Measurements from ENCODE around the gene CEP152.

CEP152 gene

GRCh38 chr15:48842501-48842900 is 31.6 kb upstream of the CEP152 start:
- H3K9me2 ChIP-seq (replicated peaks; ENCODE audit: insufficient read depth, low read length): no peaks in the 10 kb centered on the region
- DNase-seq: no peak
- no peaks in the 10 kb centered on the region for H3K79me2 ChIP-seq (ENCODE audit: low read length)
- H3K4me2 ChIP-seq (ENCODE audit: low read depth, low read length): no peak overlapping the region
- H3K27ac ChIP-seq (ENCODE audit: low read length): no peak overlapping the region
- no peak for TF ChIP-seq CTCF (IDR thresholded peaks at IDR 0.05; ENCODE audit: low read length)
- TF ChIP-seq EZH2phosphoT487 (IDR thresholded peaks at IDR 0.05; ENCODE audit: low read length): no peak
- TF ChIP-seq EZH2 (optimal IDR thresholded peaks at IDR 0.05; ENCODE audit: low read depth, low read length): no peak
- H3K4me3 ChIP-seq (ENCODE audit: low read length): no peak overlapping the region
- H2AFZ ChIP-seq (ENCODE audit: low read length): no peak overlapping the region
- no peaks in the 10 kb centered on the region for H3K36me3 ChIP-seq (replicated peaks; ENCODE audit: insufficient read depth, low read length)
- no peak overlapping the region for H3K9ac ChIP-seq (ENCODE audit: low read length)
- H3K4me1 ChIP-seq (ENCODE audit: low read length): no peaks in the 10 kb centered on the region
- H3F3A ChIP-seq (ENCODE audit: insufficient read depth, low read length): no peaks in the 10 kb centered on the region
- no peaks in the 10 kb centered on the region for H3K27me3 ChIP-seq (replicated peaks; ENCODE audit: insufficient read depth, low read length)
- H4K20me1 ChIP-seq (ENCODE audit: insufficient read depth, low read length): no peaks in the 10 kb centered on the region
- H3K9me3 ChIP-seq (replicated peaks; ENCODE audit: insufficient read depth, low read length): no peaks in the 10 kb centered on the region

DNA sequence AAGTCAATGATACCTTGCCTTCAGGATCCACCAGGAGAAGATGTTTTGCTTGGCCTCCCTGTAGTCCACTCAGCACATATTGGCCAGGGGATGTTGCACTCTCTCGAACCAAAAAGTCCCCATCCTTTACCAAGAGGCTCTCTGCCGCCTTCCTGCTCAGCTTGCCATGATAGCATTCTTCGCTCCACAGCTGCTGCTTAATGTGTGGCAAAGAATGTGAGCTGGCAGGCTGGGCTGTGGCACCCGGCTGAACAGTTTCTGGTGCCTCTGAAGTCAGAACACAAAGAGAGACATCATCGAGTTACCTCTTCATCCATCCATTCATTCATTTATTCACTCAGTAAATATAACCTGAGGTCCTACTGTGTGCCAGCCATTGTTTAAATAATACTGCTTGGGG is 23.9 kb upstream of the CEP152 start:
- Histone ChIP-seq H3K9ac (ENCODE audit: low read length) (no peak overlapping the region), H3K9me2 (replicated peaks; ENCODE audit: insufficient read depth, low read length) (no peaks in the 10 kb centered on the region), H4K20me1 (ENCODE audit: insufficient read depth, low read length) (no peaks in the 10 kb centered on the region), H3K27me3 (replicated peaks; ENCODE audit: insufficient read depth, low read length) (no peaks in the 10 kb centered on the region), H3K79me2 (ENCODE audit: low read length) (no peaks in the 10 kb centered on the region), H2AFZ (ENCODE audit: low read length) (no peak overlapping the region), H3K27ac (ENCODE audit: low read length) (no peak overlapping the region), H3K4me1 (ENCODE audit: low read length) (no peaks in the 10 kb centered on the region), H3K9me3 (replicated peaks; ENCODE audit: insufficient read depth, low read length) (no peaks in the 10 kb centered on the region), H3K4me2 (ENCODE audit: low read depth, low read length) (no peak overlapping the region), H3K36me3 (replicated peaks; ENCODE audit: insufficient read depth, low read length) (no peaks in the 10 kb centered on the region), H3F3A (ENCODE audit: insufficient read depth, low read length) (no peaks in the 10 kb centered on the region), H3K4me3 (ENCODE audit: low read length) (no peak overlapping the region)
- no peak for TF ChIP-seq CTCF (IDR thresholded peaks at IDR 0.05; ENCODE audit: low read length)
- TF ChIP-seq EZH2 (optimal IDR thresholded peaks at IDR 0.05; ENCODE audit: low read depth, low read length): no peak
- no peak for TF ChIP-seq EZH2phosphoT487 (IDR thresholded peaks at IDR 0.05; ENCODE audit: low read length)
- DNase-seq: no peak

- Histone ChIP-seq H3K9me3 (replicated peaks; ENCODE audit: insufficient read depth, low read length) (no peaks in the 10 kb centered on the region), H3K4me1 (ENCODE audit: low read length) (no peaks in the 10 kb centered on the region), H4K20me1 (ENCODE audit: insufficient read depth, low read length) (no peaks in the 10 kb centered on the region), H3K79me2 (ENCODE audit: low read length) (no peaks in the 10 kb centered on the region), H3K4me3 (ENCODE audit: low read length) (no peak overlapping the region), H3K36me3 (replicated peaks; ENCODE audit: insufficient read depth, low read length) (no peaks in the 10 kb centered on the region), H3F3A (ENCODE audit: insufficient read depth, low read length) (no peaks in the 10 kb centered on the region), H2AFZ (ENCODE audit: low read length) (no peak overlapping the region), H3K4me2 (ENCODE audit: low read depth, low read length) (no peak overlapping the region), H3K27ac (ENCODE audit: low read length) (no peak overlapping the region), H3K27me3 (replicated peaks; ENCODE audit: insufficient read depth, low read length) (no peaks in the 10 kb centered on the region), H3K9ac (ENCODE audit: low read length) (no peak overlapping the region), H3K9me2 (replicated peaks; ENCODE audit: insufficient read depth, low read length) (no peaks in the 10 kb centered on the region)
- DNase-seq: no peak
- no peak for TF ChIP-seq CTCF (IDR thresholded peaks at IDR 0.05; ENCODE audit: low read length)
- TF ChIP-seq EZH2phosphoT487 (IDR thresholded peaks at IDR 0.05; ENCODE audit: low read length): no peak
- no peak for TF ChIP-seq EZH2 (optimal IDR thresholded peaks at IDR 0.05; ENCODE audit: low read depth, low read length)
Measured at GRCh38 chr15:48833526-48834239, 22.8 kb upstream of the CEP152 start.

All from MM.1S (cell line).